Peyer's patch (tissue), 4 donors: ENCODE data around the gene S100A3.

ENCODE experiments used
- CTCF ChIP-seq, 6 experiments: fragments of 450-650 bp in 4 of 6; fragments of 200-600 bp in 2 of 6; sonication (generic) in 1 of 6; IDR thresholded peaks; one replicate each; pipeline ENCODE4 v1.5.1; 2017 to 2019; ENCODE audit warnings: antibody characterized with exemption in 6 of 6, mild to moderate bottlenecking in 3 of 6, moderate library complexity in 1 of 6
- POLR2A ChIP-seq, 2 donors: fragments of 450-650 bp; IDR thresholded peaks; one replicate each; pipeline ENCODE4 v1.5.1; 2017; ENCODE audit warnings: antibody characterized with exemption in 2 of 2, mild to moderate bottlenecking in 2 of 2, moderate library complexity in 2 of 2

GRCh38 chr1:153578936-153579335 is 29.9 kb upstream of the S100A3 start:
- TF ChIP-seq CTCF (IDR thresholded peaks at IDR 0.05) (no peak), POLR2A (IDR thresholded peaks at IDR 0.05) (no peak)
